Mesenchymal stem cell (in vitro differentiated cells and primary cell): ENCODE measurements around the gene NFATC2.

Experiments used
- DNase-seq: peaks from one replicate; pipeline ENCODE4 v3.0.0-alpha.2; 2013
- H2AFZ ChIP-seq: one replicate; pipeline ENCODE4 v1.6.1; 2013; ENCODE audit warnings: low read depth, mild to moderate bottlenecking, control low read depth, inconsistent platforms, low read length, moderate library complexity
- H2AK5ac ChIP-seq: 2 replicates; pipeline ENCODE4 v1.6.1; 2013; ENCODE audit warnings: low read length, moderate library complexity, mild to moderate bottlenecking, inconsistent platforms; ENCODE audit not compliant: severe bottlenecking
- H2BK120ac ChIP-seq: one replicate; pipeline ENCODE4 v1.6.1; 2013; ENCODE audit warnings: low read depth, mild to moderate bottlenecking, inconsistent platforms, low read length, moderate library complexity
- H2BK12ac ChIP-seq, 2 experiments: one replicate each; pipeline ENCODE4 v1.6.1; 2013; ENCODE audit warnings: inconsistent platforms in 2 of 2, low read length in 2 of 2, mild to moderate bottlenecking in 2 of 2, moderate library complexity in 2 of 2, control low read depth in 1 of 2
- H2BK15ac ChIP-seq: one replicate; pipeline ENCODE4 v1.6.1; 2013; ENCODE audit warnings: mild to moderate bottlenecking, low read depth, inconsistent platforms; ENCODE audit not compliant: poor library complexity, severe bottlenecking
- H2BK5ac ChIP-seq: 2 replicates; pipeline ENCODE4 v1.6.1; 2013; ENCODE audit warnings: low read depth, mild to moderate bottlenecking, low read length, control low read depth, inconsistent platforms; ENCODE audit not compliant: poor library complexity, severe bottlenecking
- H3K14ac ChIP-seq, 2 experiments: one replicate each; pipeline ENCODE4 v1.6.1; 2013; ENCODE audit warnings: inconsistent platforms in 2 of 2, low read length in 2 of 2, control low read depth in 1 of 2, mild to moderate bottlenecking in 1 of 2, moderate library complexity in 1 of 2
- H3K18ac ChIP-seq, 2 experiments: one replicate each; pipeline ENCODE4 v1.6.1; 2013; ENCODE audit warnings: inconsistent platforms in 2 of 2, low read length in 2 of 2, control low read depth in 1 of 2, low read depth in 1 of 2, mild to moderate bottlenecking in 1 of 2
- H3K23ac ChIP-seq, 2 experiments: one replicate each; pipeline ENCODE4 v1.6.1; 2013; ENCODE audit warnings: inconsistent platforms in 2 of 2, low read length in 2 of 2, mild to moderate bottlenecking in 2 of 2, moderate library complexity in 2 of 2, control low read depth in 1 of 2
- H3K27ac ChIP-seq: 2 replicates; pipeline ENCODE4 v1.5.1; 2013; ENCODE audit warnings: mild to moderate bottlenecking, moderate library complexity, low read length, control low read depth, inconsistent platforms; ENCODE audit not compliant: poor library complexity, severe bottlenecking
- H3K27me3 ChIP-seq, 2 experiments: 2 replicates each; pipeline versions ENCODE4 v1.6.1 to v1.7.0; 2013; ENCODE audit warnings: low read length in 2 of 2, mild to moderate bottlenecking in 2 of 2, moderate library complexity in 2 of 2, control low read depth in 1 of 2, inconsistent platforms in 1 of 2; ENCODE audit not compliant: control insufficient read depth in 1 of 2, insufficient read depth in 1 of 2
- H3K36me3 ChIP-seq, 2 experiments: 2 replicates each; pipeline versions ENCODE4 v1.6.1 to v1.7.0; 2013; ENCODE audit warnings: low read length in 2 of 2, control low read depth in 1 of 2, inconsistent platforms in 1 of 2, low read depth in 1 of 2, mild to moderate bottlenecking in 1 of 2; ENCODE audit not compliant: insufficient read depth in 2 of 2, control insufficient read depth in 1 of 2
- H3K4ac ChIP-seq, 2 experiments: one replicate each; pipeline ENCODE4 v1.6.1; 2013; ENCODE audit warnings: inconsistent platforms in 2 of 2, low read length in 2 of 2, mild to moderate bottlenecking in 2 of 2, moderate library complexity in 2 of 2, control low read depth in 1 of 2, low read depth in 1 of 2
- H3K4me1 ChIP-seq: 2 replicates; pipeline ENCODE4 v1.6.1; 2013; ENCODE audit warnings: low read depth, low read length, control low read depth; ENCODE audit not compliant: control insufficient read depth, insufficient read depth
- H3K4me2 ChIP-seq: 2 replicates; pipeline ENCODE4 v1.6.1; 2013; ENCODE audit warnings: low read length, mild to moderate bottlenecking, inconsistent platforms; ENCODE audit not compliant: poor library complexity, severe bottlenecking
- H3K4me3 ChIP-seq, 2 experiments: 2 replicates each; pipeline versions ENCODE4 v1.5.1 to v1.7.0; 2013; ENCODE audit warnings: low read length in 2 of 2, mild to moderate bottlenecking in 2 of 2, control low read depth in 1 of 2, low read depth in 1 of 2; ENCODE audit not compliant: insufficient read depth in 1 of 2
- H3K79me1 ChIP-seq: replicated peaks from 2 replicates; pipeline ENCODE4 v1.6.1; 2013; ENCODE audit warnings: mild to moderate bottlenecking, control low read depth, low read length, inconsistent platforms; ENCODE audit not compliant: poor library complexity, severe bottlenecking
- H3K9ac ChIP-seq: 2 replicates; pipeline ENCODE4 v1.7.0; 2013; ENCODE audit warnings: mild to moderate bottlenecking, low read length, moderate library complexity
- H3K9me3 ChIP-seq: 2 replicates; pipeline ENCODE4 v1.7.0; 2013; ENCODE audit warnings: mild to moderate bottlenecking, low read length; ENCODE audit not compliant: control insufficient read depth
- H4K8ac ChIP-seq: one replicate; pipeline ENCODE4 v1.6.1; 2013; ENCODE audit warnings: inconsistent platforms, mild to moderate bottlenecking, low read length, moderate library complexity
- H4K91ac ChIP-seq: one replicate; pipeline ENCODE4 v1.6.1; 2013; ENCODE audit warnings: mild to moderate bottlenecking, low read length, inconsistent platforms
- WGBS: methylation state at CpG from one replicate; pipeline ENCODE4 v1.1.7; 2013; ENCODE audit warnings: mixed read lengths; 5-methylcytosine and 5-hydroxymethylcytosine counted together

Gene NFATC2

DNA sequence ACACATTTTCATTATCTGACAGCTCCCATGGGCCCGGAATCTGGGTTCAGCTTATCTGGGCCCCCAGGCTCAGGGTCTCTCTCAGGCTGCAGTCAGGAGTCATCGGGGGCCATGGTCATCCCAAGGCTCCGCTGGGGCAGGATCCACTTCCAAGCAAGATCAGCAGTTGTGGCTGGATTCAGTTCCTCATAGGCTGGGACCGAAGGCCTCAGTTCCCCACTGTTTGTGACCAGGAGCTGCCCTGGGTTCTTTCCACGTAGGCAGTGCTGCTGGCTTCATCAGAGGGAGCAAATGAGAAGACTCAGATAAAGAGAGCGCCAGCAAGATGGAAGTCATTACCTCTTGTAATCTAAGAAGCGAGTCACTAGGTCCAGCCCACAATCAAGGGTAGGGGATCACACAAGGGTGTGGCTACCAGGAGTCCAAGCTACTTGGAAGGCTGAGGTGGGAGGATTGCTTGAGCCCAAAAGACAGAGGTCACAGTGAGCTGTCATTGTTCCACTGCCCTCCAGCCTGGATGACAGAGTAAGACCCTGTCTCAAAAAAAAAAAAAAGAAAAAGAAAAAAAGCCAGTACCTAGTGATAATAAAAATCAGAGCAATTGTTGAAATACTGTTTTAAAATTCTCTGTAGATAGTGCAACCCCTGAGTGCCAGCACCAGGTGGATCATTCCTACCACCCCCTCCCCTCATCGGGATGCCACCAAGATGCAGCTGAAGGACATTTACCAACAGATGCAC lies 162.7 kb downstream of the NFATC2 start:
- 97% methylated on average over 8 of the region's 8 CpGs for WGBS
- Histone ChIP-seq H3K4me1 (peaks cover 13% of the 10 kb centered on the region), H3K27me3 (peaks cover 0 to 6% of the 10 kb centered on the region in 2 experiments), H3K9ac (no peak overlapping the region), H2AK5ac (no peak overlapping the region), H4K91ac (no peak overlapping the region), H2BK12ac (no peak overlapping the region), H2AFZ (no peak overlapping the region), H3K14ac (no peak overlapping the region), H3K4ac (no peak overlapping the region), H3K18ac (no peak overlapping the region), H3K4me3 (no peak overlapping the region), H3K23ac (no peak overlapping the region), H3K27ac (no peak overlapping the region), H4K8ac (no peak overlapping the region), H3K36me3 (peaks cover 0 to 3% of the 10 kb centered on the region in 2 experiments), H2BK5ac (no peak overlapping the region), H2BK15ac (no peak overlapping the region), H3K79me1 (no peaks in the 10 kb centered on the region), H2BK120ac (no peak overlapping the region), H3K9me3 (no peaks in the 10 kb centered on the region), H3K4me2 (no peak overlapping the region)
- DNase-seq: no peak

DNA sequence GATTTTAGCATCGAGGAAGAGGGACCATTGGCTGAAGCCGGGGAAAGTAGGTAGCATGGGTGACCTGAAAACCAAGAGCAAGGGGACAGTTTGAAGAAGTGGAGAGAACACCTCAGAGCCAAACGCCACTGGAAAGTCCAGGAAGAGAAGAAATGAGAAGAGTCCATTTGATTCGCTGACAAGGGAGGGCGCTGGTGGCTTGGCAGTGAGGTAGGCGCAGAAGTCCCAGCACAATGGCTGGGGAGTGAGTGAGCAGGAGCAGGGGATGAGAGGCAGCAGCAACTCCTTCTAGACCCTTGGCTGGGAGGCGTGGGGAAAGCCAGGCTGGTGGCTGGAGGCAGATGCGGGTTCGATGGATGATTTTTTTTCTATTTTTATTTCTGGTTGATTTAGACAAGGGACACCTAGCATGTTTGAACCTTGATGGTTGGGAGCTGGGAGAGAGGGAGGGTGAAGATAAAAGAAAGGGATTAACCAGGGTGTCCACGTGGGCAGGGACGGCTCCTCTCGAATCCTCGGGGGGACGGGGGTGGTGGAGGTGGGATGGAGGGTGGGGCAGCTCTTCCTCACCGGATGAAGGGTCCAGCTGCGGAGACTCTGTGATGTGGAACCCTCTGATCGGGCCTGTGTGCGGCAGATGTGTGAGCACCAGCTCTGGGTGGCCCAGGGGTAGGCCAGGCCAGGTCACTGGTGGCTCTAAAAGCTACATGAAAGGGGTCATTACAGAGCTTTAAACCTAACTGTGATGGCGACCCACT lies 164.2 kb downstream of the NFATC2 start:
- WGBS: 96% methylated on average over 19 of the region's 19 CpGs
- no peak overlapping the region for H4K8ac ChIP-seq
- H2AK5ac ChIP-seq: no peak overlapping the region

DNA sequence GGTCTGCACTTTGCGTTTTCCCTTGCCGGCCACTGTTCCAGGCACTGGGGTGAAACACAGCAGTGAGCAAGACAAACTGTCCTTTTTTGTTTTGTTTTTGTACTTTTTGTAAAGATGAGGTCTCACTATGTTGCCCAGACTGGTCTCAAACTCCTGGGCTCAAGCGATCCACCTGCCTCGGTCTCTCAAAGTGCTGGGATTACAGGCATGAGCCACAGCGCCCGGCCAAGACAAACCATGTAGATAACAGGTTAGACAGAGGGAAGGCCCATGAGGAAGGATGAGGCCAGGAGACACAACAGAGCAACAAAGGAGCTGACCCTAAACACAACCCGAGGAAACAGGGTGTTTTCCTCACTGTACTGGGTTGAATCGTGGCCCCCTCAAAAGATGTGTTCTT lies 165.4 kb downstream of the NFATC2 start:
- Histone ChIP-seq H3K4me2 (no peak overlapping the region), H2AFZ (no peak overlapping the region), H3K27me3 (peaks cover 0 to 6% of the 10 kb centered on the region in 2 experiments), H3K4me1 (peaks cover 2% of the 10 kb centered on the region), H3K4me3 (no peak overlapping the region), H4K8ac (no peak overlapping the region), H4K91ac (no peak overlapping the region), H2BK120ac (no peak overlapping the region), H2BK15ac (no peak overlapping the region), H3K18ac (no peak overlapping the region), H3K9ac (no peak overlapping the region), H3K27ac (no peak overlapping the region), H2AK5ac (no peak overlapping the region), H3K36me3 (no peaks in the 10 kb centered on the region), H2BK5ac (no peak overlapping the region), H3K9me3 (no peaks in the 10 kb centered on the region), H3K23ac (no peak overlapping the region), H3K79me1 (no peaks in the 10 kb centered on the region), H3K14ac (no peak overlapping the region), H2BK12ac (no peak overlapping the region), H3K4ac (no peak overlapping the region)
- 96% methylated on average over 8 of the region's 8 CpGs for WGBS
- no peak for DNase-seq

More for the DNA sequence above, 164.2 kb downstream of the NFATC2 start:
- no peak overlapping the region for H4K91ac ChIP-seq
- no peak for DNase-seq
- no peaks in the 10 kb centered on the region for H3K79me1 ChIP-seq
- no peak overlapping the region for H3K4me2 ChIP-seq
- H2BK12ac ChIP-seq: no peak overlapping the region
- H3K27me3 ChIP-seq: peaks cover 0 to 6% of the 10 kb centered on the region in 2 experiments
- no peak overlapping the region for H3K18ac ChIP-seq
- H3K23ac ChIP-seq: no peak overlapping the region
- peaks cover 0 to 3% of the 10 kb centered on the region in 2 experiments for H3K36me3 ChIP-seq
- H3K4ac ChIP-seq: no peak overlapping the region
- no peaks in the 10 kb centered on the region for H3K9me3 ChIP-seq
- no peak overlapping the region for H2BK5ac ChIP-seq
- no peak overlapping the region for H3K4me3 ChIP-seq
- H2BK15ac ChIP-seq: no peak overlapping the region
- H3K9ac ChIP-seq: no peak overlapping the region
- H2BK120ac ChIP-seq: no peak overlapping the region
- peaks cover 13% of the 10 kb centered on the region for H3K4me1 ChIP-seq
- H3K14ac ChIP-seq: no peak overlapping the region
- no peak overlapping the region for H3K27ac ChIP-seq
- no peak overlapping the region for H2AFZ ChIP-seq

GRCh38 chr20:51376111-51376510 lies 166.4 kb downstream of the NFATC2 start:
- Histone ChIP-seq H3K27ac (no peak overlapping the region), H4K8ac (no peak overlapping the region), H3K27me3 (no peaks in the 10 kb centered on the region), H4K91ac (no peak overlapping the region), H2BK5ac (no peak overlapping the region), H3K18ac (no peak overlapping the region), H3K4me1 (peaks cover 2% of the 10 kb centered on the region), H3K4me2 (no peak overlapping the region), H3K23ac (no peak overlapping the region), H2BK15ac (no peak overlapping the region), H2AK5ac (no peak overlapping the region), H3K9me3 (no peaks in the 10 kb centered on the region), H2BK120ac (no peak overlapping the region), H3K4me3 (no peak overlapping the region), H2AFZ (no peak overlapping the region), H3K36me3 (no peaks in the 10 kb centered on the region), H2BK12ac (no peak overlapping the region), H3K9ac (no peak overlapping the region), H3K4ac (no peak overlapping the region), H3K79me1 (no peaks in the 10 kb centered on the region), H3K14ac (no peak overlapping the region)
- WGBS: 60% methylated on average over 4 of the region's 4 CpGs
- no peak for DNase-seq
